GM19372 (cell line): ENCODE data around the gene ANKK1.
A peak's percentile ranks its signal among the peaks of the same experiment; 100 is the strongest.

Source experiments
- ATAC-seq: cut with Tn5 transposase; IDR thresholded peaks from one replicate; pipeline ENCODE4 v1.9.1; 2021; ENCODE audit warnings: mild to moderate bottlenecking, low read depth, moderate library complexity; ENCODE audit not compliant: unreplicated experiment

ANKK1 gene

GRCh38 chr11:113407163-113407562 is 19.6 kb downstream of the ANKK1 start:
- ATAC-seq = no peak

DNA sequence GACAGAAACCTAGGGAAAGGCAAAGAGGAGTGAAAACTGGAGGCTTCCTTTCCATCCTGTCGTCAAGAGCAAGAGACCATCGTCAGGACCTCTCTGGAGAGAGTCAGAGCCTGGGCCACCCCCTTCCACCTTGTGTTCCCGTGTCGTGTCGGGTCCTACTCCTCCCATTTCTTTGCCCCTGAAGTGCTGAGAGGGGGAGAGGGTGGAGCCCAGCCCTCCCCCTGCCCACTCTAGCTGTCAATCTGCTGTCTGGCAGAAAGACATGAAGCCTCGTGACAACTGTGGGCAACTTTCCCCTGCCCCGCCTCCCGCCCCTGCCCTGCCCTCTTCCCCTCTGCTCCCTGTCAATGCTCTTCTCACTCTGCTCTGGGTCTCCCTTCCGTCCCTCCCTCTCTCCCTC is 20.6 kb downstream of the ANKK1 start:
- no peak for ATAC-seq

DNA sequence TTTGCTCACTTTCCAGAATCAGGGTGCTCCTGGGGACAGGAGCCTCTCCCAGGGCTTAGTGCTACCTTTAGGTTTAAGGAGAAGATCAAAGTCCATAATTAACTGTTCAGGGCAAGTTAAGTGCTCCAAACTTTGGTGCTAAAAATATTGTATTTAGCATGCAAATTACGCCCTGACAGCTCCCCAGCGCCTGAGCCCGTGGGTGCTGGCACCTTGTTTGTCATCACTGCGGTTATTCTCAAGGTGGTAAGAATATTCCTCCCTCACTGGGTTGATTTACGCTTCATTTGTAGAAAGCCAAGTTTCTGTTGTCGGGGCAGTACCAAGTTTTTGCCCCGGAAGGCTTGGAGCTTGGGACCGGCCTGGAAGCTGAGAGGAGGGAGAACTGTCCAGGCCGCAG is 21.3 kb downstream of the ANKK1 start:
- ATAC-seq = no peak

- no peak for ATAC-seq
Measured at GRCh38 chr11:113409526-113409925, 21.9 kb downstream of the ANKK1 start.

DNA sequence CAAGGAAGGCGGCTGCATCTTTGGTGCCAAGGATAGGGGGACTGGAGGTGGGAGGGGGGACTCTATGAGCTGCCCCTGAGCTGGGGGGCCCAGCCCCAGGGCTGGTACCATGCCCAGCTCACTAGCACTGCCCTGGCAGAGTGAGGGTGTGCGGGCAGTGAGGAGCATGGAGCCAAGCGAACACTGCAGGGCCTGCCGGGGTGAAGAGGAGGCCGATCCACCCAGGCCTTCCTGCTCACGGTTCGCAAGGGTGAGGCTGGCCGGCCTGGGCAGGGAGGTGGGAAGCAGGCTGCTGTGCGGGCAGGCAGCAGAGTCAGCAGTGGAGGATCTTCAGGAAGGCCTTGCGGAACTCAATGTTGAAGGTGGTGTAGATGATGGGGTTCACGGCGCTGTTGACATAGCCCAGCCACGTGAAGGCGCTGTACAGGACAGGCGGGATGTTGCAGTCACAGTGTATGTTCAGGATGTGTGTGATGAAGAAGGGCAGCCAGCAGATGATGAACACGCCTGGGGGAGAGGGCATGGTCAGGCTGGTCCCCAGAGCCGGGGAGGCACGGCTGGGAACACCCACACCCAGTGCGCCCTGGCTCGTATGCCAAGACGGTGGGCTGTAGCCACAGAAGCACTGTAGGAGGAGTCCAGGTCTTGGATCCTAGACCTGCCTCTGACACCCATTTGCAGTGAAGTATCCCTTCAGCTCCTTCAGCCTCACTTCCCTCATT is 23.0 kb downstream of the ANKK1 start:
- no peak for ATAC-seq

DNA sequence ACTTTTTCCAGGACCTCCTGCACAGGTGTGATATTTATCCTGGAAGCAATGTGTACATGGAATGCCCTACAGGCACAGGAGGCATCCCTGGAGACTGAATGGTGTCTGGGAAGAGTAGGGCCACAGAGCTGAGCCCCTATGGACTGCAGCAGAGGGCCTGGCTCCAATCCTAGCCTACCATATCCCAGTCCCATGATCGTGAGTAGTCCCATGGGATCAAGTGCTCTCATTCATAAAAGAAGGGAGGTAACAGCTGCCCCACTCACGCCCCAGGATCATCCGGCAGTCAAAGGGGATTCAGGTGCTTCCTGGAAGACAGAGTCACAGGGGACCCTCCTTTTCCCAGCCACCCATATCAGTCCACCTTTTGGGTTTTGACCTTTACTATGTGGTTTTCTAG is 24.0 kb downstream of the ANKK1 start:
- no peak for ATAC-seq

- no peak for ATAC-seq
Measured at GRCh38 chr11:113412675-113413074, 25.1 kb downstream of the ANKK1 start.

DNA sequence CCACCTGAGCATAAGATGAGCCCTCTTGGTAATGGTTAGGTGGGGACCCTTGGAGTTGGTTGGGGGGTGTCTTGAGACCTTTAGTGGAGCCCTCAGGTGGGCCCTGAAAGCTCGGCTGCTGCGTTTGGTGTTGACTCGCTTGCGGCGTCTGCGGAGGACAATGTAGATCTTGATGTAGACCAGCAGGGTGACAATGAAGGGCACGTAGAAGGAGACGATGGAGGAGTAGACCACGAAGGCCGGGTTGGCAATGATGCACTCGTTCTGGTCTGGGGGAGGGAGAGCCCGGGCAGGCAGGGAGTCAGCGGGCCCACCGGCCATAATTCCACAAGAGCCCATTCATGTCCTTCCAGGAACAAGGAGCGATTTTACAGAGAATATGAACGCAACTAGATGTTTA is 27.8 kb downstream of the ANKK1 start:
- ATAC-seq = no peak

DNA sequence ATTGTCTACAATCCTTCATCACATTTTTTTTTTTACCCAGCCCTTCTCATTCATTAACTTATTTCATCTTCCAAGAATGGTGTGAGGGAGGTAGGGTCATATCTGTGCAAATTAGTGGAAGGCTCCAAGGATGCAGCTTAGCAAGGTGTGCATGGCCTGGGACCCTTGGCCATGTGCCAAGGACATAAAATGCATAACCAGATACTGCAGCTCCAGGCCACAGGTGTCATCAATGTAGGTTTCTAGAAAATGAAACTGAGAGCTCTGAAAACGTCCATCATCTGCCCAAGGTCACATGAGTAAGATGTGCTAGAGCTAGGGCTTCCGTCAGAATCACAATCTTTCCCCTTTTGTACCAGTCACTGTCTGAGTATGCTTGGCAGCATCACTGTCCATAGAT is 29.8 kb downstream of the ANKK1 start:
- peak; percentile 64 for ATAC-seq

DNA sequence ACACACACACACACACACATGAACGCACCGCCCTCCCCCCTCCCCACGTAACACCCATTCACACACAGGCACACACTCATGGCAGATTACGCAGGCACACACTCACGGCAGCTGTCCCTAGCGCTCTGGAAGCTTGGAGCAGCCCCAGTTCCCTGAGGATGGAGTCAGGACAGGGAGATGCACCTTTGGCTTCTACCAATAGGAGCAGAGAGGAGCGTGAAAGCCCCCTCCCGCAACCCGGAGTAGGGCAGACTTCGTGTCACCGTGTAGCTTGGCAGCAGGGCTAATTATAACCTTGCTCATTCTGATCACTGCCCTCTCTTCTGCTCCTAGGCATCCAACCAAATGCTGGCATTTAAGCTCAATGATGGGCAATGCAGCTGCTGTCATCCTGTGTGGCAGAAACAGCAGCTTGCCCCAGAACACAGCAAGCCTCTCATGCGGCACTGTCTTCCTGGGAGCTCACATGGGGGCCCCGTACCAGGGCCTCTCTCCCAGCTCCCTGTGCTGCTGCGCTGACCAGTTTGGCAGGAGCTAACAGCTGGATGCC is 31.9 kb downstream of the ANKK1 start:
- no peak for ATAC-seq

GRCh38 chr11:113420808-113421207 is 33.2 kb downstream of the ANKK1 start:
- ATAC-seq = no peak

DNA sequence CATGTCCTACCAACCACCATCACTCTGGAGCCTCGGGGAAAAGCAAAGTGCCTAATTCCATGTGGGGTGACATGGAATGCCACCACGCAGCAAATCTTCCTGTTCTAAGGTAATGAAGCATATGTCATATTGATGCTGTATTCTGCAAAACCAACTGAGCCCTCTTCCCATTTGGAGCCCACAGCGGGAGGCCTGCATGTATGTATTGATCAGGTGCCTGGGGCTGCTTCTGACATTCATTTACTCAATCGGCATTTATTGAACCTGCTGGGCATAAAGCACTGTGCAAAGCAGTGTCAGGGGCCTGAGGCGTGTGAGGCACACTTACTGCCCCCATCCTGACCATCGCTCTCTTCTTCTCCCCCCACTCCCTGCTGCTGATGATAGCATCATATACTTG is 39.1 kb downstream of the ANKK1 start:
- no peak for ATAC-seq

DNA sequence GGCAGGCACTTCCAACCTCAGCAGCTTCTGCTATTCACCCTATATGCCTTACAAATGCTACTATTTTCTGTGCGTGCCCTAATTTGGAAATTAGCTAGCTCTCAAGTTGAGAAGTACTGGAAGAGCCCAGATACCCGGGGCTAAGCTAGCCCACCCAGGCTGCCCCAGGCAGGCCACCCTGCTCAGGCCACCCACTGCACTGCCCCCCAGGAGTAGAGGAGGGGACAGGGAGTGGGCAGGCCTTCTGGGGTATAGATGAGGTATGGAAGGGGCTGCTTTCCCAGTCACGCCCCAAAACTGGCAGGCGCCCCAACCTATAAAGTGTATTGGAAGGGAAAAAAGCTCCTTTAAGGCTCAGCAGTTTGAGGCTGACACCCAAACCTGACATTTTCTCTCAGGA is 44.2 kb downstream of the ANKK1 start:
- ATAC-seq = no peak

- ATAC-seq = no peak
Measured at GRCh38 chr11:113435190-113435968, 47.8 kb downstream of the ANKK1 start.

- ATAC-seq = no peak
Measured at GRCh38 chr11:113436672-113437252, 49.2 kb downstream of the ANKK1 start.

DNA sequence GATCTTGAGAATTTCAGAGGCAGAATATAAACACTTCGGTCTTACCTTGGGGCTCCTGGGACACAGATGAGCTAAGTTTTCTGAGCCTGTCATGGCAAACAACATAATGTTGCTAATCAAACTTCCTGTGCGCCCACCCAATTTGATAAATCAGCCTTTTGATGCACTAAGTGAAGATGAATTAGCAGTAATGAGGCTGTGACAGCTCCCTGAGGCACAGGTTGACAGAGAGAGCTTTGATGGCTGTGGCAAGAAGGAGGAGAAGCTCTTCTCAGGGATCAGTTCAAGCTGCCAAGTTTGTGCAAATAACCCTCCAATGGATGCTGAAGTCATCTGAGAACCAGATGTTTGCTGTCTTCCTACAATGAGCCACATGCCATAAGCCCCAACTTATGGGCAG is 53.2 kb downstream of the ANKK1 start:
- ATAC-seq = no peak

DNA sequence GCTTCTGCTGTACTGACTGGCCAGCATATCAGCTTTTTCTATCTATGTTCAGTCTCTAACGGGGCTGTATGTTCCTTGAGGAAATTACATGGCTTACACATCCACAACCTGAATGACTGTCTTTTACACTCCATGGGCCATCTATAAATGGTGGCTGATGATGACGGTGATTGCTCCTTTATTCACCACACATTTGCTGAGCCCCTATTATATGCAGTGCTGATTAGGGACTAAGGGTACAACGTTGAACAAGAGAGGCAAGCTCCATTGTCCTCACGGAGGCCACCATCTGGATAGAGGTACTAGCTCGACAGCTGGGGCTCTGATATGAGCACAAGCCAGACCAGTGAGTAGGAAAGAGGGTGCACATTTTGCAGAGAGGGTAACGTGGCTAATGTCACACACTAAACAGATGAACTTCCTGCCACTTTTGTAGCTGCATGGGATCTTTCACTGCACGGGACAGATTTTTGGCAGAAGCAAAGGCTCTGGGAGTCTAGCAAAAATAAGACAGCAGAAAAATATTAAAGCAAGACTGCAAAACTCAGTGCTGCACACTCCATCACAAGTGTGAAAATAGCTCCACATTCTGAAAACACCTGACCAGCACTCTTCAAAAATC is 57.0 kb downstream of the ANKK1 start:
- no peak for ATAC-seq

DNA sequence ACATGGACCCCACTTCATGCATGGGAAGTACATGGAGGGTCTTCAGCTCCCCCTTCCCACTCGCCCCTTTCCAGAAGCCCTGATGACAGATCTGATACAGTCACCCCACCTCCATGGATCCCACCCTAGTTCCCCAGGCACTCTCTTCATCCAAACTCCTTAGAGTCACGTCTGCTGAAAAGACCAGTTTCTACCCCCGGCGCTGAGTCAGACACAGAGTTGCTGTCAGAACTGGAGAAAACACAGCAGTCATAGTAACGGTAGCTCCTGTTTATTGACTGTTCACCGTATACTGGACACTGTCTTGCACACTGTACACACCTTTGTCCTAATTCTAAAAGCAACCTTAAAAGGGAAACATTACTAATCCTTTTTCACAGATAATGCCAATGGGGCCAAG is 58.5 kb downstream of the ANKK1 start:
- ATAC-seq = no peak

GRCh38 chr11:113446938-113447337 is 59.4 kb downstream of the ANKK1 start:
- ATAC-seq = no peak

GRCh38 chr11:113447621-113448315 is 60.2 kb downstream of the ANKK1 start:
- ATAC-seq = no peak

DNA sequence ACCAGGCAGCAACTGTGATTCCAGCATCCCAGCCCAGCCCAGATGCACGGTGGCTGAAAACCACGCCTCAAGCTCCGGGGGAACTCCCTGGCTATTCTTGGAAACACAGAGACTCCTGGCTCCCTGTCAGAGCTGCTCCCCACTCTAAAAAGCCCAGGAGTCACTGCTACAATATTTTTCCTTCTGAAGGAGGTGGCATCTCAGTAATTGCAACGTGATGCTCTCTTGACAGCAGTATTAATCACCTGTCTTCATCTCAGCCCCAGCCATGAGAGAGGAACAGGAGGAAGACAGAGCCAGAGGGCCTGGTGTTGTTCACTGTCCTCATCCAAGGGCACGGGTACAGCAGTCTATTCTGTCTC is 60.7 kb downstream of the ANKK1 start:
- ATAC-seq = no peak
